Measurements from ENCODE around the gene AQP3. TPM values are rescaled to one million over a fixed set of nuclear protein-coding genes. Genes with fewer than 3 reads are reported as not detected.

The AQP3 gene
- total RNA-seq, 2 experiments from 2014 or later, result 7.2 to 8.1 TPM

DNA sequence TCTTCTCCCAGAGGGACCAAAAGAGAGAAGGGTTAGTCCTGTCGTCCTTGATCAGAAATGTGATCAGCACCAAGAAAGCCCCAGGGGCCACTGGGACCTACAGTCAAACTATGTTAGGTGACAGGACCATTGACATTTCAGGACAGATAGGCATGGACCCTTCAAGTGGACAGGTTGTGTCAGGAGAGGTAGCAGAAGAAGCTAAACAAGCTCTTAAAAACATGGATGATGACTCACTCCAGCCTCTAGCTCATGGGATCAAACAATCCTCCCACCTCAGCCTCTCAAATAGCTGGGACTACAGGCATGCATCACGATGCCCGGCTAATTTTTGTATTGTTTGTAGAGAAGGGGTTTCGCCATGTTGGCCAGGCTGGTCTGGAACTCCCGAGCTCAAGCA, 2.3 kb upstream of the AQP3 start:
- Mint-ChIP-seq H3K27me3 (ENCODE audit: low read depth) (no peaks in the 10 kb centered on the region), H3K4me1 (ENCODE audit: low read depth) (peaks cover 73% of the 10 kb centered on the region), H3K9me3 (no peaks in the 10 kb centered on the region), H3K36me3 (ENCODE audit: low read depth) (no peaks in the 10 kb centered on the region), H3K4me3 (no peak overlapping the region), H3K27ac (no peak overlapping the region)
- DNase-seq, result no peak
- intact Hi-C loops (cut with micrococcal nuclease), result loop anchor here (5.0 to 10.0 kb wide), 2 partner anchors 728 to 895 kb away; partner anchors contain the start of genes SMIM27, TOPORS and UBAP1
- CTCF ChIA-PET, result interaction anchor here (0.6 to 8.6 kb wide), 7 partner anchors 16 to 69 kb away, joined by 3 to 159 read pairs (median 5); partner anchors contain the start of gene NOL6

- Mint-ChIP-seq H3K4me1 (ENCODE audit: low read depth) (peaks cover 60% of the 10 kb centered on the region), H3K9me3 (no peaks in the 10 kb centered on the region), H3K4me3 (peak overlapping the region; percentile 86), H3K27me3 (ENCODE audit: low read depth) (no peaks in the 10 kb centered on the region), H3K27ac (peak overlapping the region; percentile 78), H3K36me3 (ENCODE audit: low read depth) (no peaks in the 10 kb centered on the region)
- CTCF ChIA-PET, result interaction anchor here (0.5 to 8.6 kb wide), 17 partner anchors 8 to 361 kb away, joined by 3 to 159 read pairs (median 6); partner anchors contain the start of genes AQP7 and NOL6
- intact Hi-C loops (cut with micrococcal nuclease), result loop anchor here (1.0 to 5.0 kb wide), 9 partner anchors 10 to 729 kb away; partner anchors contain the start of genes DNAJA1 and UBAP1
- DNase-seq, result peak; percentile 42
Measured at GRCh38 chr9:33447799-33448553, 583 bp upstream of the AQP3 start.

DNA sequence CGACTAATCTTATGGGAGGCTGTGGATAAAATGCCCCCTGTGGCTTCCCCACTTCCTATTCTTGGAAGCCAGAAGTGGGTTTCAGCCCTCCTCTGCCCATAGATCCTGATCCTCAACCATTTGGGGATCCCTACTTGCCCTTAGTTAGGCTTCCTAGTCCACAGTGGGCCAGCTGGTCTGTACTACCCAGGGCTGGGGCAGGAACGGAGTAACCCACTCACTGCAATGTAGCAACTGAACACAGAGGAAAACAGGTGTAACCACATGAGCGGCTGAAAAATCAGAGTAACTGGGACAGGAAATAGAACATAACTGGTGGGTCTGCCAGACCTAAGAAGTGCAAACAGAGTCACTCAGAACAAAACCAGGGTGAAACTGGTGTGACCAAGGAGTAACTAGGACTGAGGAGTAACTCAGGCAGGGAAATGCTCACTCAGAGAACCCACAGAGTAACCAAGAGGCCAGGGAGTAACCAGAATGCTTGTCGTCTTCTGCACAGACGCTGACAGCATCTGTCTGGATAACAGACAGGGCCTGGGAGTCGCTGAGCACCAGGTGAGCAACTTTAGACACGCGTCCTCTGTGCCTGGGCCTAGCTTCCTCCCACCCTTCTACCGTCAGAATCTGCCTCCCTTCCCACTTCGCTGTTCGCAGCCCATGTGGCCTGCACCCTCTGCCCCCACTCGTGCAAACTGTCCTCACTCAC, 1.0 kb downstream of the AQP3 start:
- intact Hi-C loops (cut with micrococcal nuclease), result loop anchor here (1.0 to 5.0 kb wide), 10 partner anchors 8 to 731 kb away; partner anchors contain the start of genes BAG1, DNAJA1, NFX1 and UBAP1
- CTCF ChIA-PET, result interaction anchor here (0.8 to 8.6 kb wide), 13 partner anchors 8 to 402 kb away, joined by 3 to 159 read pairs (median 8); partner anchors contain the start of genes AQP7 and NOL6
- no peaks in the 10 kb centered on the region for H3K9me3 Mint-ChIP-seq
- peak overlapping the region; percentile 91 for H3K27ac Mint-ChIP-seq
- no peaks in the 10 kb centered on the region for H3K36me3 Mint-ChIP-seq (ENCODE audit: low read depth)
- peak; percentile 82 for DNase-seq
- peak overlapping the region; percentile 86 for H3K4me3 Mint-ChIP-seq
- H3K4me1 Mint-ChIP-seq (ENCODE audit: low read depth), result peaks cover 50% of the 10 kb centered on the region
- no peaks in the 10 kb centered on the region for H3K27me3 Mint-ChIP-seq (ENCODE audit: low read depth)

GRCh38 chr9:33445389-33446239, 1.8 kb downstream of the AQP3 start:
- DNase-seq, result peak; percentile 23
- CTCF ChIA-PET, result interaction anchor here (0.7 to 8.6 kb wide), 6 partner anchors 10 to 71 kb away, joined by 3 to 159 read pairs (median 6); no protein-coding TSS in a partner anchor
- peaks cover 46% of the 10 kb centered on the region for H3K4me1 Mint-ChIP-seq (ENCODE audit: low read depth)
- H3K27me3 Mint-ChIP-seq (ENCODE audit: low read depth), result no peaks in the 10 kb centered on the region
- H3K4me3 Mint-ChIP-seq, result no peak overlapping the region
- no peaks in the 10 kb centered on the region for H3K9me3 Mint-ChIP-seq
- intact Hi-C loops (cut with micrococcal nuclease), result loop anchor here (1.0 to 5.0 kb wide), 10 partner anchors 9 to 732 kb away; partner anchors contain the start of genes BAG1, DNAJA1, NFX1 and UBAP1
- peak overlapping the region; percentile 91 for H3K27ac Mint-ChIP-seq
- H3K36me3 Mint-ChIP-seq (ENCODE audit: low read depth), result no peaks in the 10 kb centered on the region

GRCh38 chr9:33443464-33444154, 3.8 kb downstream of the AQP3 start:
- H3K27ac Mint-ChIP-seq, result no peak overlapping the region
- intact Hi-C loops (cut with micrococcal nuclease), result no loop called here
- peaks cover 39% of the 10 kb centered on the region for H3K4me1 Mint-ChIP-seq (ENCODE audit: low read depth)
- no peaks in the 10 kb centered on the region for H3K9me3 Mint-ChIP-seq
- H3K27me3 Mint-ChIP-seq (ENCODE audit: low read depth), result no peaks in the 10 kb centered on the region
- no peak overlapping the region for H3K4me3 Mint-ChIP-seq
- H3K36me3 Mint-ChIP-seq (ENCODE audit: low read depth), result no peaks in the 10 kb centered on the region
- DNase-seq, result no peak
- CTCF ChIA-PET, result interaction anchor here (0.6 to 2.2 kb wide), 5 partner anchors 9 to 69 kb away, joined by 3 to 9 read pairs (median 6); no protein-coding TSS in a partner anchor

DNA sequence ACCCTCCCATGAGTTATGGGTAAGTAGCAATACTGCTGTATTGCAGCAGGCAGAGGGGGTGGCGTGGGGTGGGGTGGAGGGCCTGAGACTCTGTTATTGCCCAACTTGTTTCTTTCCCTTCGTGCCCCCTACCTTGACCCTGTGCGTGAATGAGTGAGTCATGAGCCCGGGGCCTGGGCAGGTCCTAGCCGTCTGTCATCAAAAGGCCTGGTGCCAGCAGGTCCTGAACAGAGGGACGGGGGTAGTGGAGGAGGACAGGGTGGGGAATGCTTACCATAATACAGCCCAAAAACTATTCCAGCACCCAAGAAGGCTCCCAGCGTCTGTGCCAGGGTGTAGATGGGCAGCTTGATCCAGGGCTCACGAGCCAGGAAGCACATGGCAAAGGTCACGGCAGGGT, 4.3 kb downstream of the AQP3 start:
- Mint-ChIP-seq H3K9me3 (no peaks in the 10 kb centered on the region), H3K27me3 (ENCODE audit: low read depth) (no peaks in the 10 kb centered on the region), H3K4me1 (ENCODE audit: low read depth) (peaks cover 33% of the 10 kb centered on the region), H3K27ac (no peak overlapping the region), H3K36me3 (ENCODE audit: low read depth) (no peaks in the 10 kb centered on the region), H3K4me3 (no peak overlapping the region)
- no peak for DNase-seq
- CTCF ChIA-PET, result interaction anchor here (0.6 to 2.2 kb wide), 3 partner anchors 10 to 40 kb away, joined by 5 to 9 read pairs (median 6); no protein-coding TSS in a partner anchor
- intact Hi-C loops (cut with micrococcal nuclease), result no loop called here

GRCh38 chr9:33442125-33442524, 5.3 kb downstream of the AQP3 start:
- H3K27ac Mint-ChIP-seq, result no peak overlapping the region
- no peak overlapping the region for H3K4me3 Mint-ChIP-seq
- H3K36me3 Mint-ChIP-seq (ENCODE audit: low read depth), result no peaks in the 10 kb centered on the region
- H3K4me1 Mint-ChIP-seq (ENCODE audit: low read depth), result peaks cover 31% of the 10 kb centered on the region
- H3K27me3 Mint-ChIP-seq (ENCODE audit: low read depth), result no peaks in the 10 kb centered on the region
- CTCF ChIA-PET, result interaction anchor here (1.0 to 1.4 kb wide), 3 partner anchors 9 to 26 kb away, joined by 3 to 6 read pairs (median 5); no protein-coding TSS in a partner anchor
- no peak for DNase-seq
- intact Hi-C loops (cut with micrococcal nuclease), result no loop called here
- H3K9me3 Mint-ChIP-seq, result no peaks in the 10 kb centered on the region

DNA sequence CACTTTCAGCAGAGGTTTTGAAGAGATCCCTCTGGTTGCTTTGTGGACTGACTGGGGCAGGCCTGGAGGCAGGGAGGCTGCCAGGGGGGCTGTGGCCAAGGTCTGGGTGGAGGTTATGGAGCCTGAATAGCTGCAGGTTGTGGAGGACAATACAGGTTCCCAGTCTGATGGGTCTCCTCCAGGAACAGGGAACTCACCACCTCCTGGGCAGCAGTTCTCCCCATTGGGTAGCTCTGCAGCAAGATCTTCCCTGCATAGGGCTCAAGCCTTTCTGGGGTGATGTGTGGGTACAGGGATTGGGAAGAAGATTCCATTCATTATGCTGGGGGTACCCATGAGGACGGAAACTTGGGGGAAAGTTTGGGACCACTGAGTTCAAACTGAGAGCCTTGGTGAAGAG, 6.8 kb downstream of the AQP3 start:
- peaks cover 16% of the 10 kb centered on the region for H3K4me1 Mint-ChIP-seq (ENCODE audit: low read depth)

DNA sequence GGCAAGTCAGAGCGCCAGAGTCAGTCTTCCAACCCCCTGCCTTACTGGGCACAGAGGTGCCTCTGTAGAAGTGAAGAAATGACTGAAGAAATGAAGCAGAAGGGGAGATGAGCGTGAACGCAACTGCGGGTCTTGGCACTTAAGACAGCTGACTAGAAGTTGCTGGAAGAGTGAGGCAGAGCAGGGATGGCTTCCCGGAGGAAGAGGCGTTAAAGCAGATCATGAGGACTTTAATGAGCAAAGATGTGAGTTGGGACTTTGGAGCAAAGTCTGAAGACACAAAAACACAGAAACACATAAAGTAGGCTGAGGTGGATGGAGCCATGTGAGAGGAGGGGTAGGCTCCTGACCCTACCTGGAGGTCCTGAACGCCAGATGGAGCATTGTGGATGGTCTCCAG, 7.2 kb downstream of the AQP3 start:
- Mint-ChIP-seq H3K36me3 (ENCODE audit: low read depth) (no peaks in the 10 kb centered on the region), H3K27ac (no peak overlapping the region), H3K4me3 (no peak overlapping the region), H3K27me3 (ENCODE audit: low read depth) (no peaks in the 10 kb centered on the region), H3K9me3 (no peaks in the 10 kb centered on the region), H3K4me1 (ENCODE audit: low read depth) (peaks cover 12% of the 10 kb centered on the region)
- DNase-seq, result no peak
- CTCF ChIA-PET, result interaction anchor here (0.8 to 1.7 kb wide), 4 partner anchors 13 to 65 kb away, joined by 3 to 6 read pairs (median 4); no protein-coding TSS in a partner anchor
- intact Hi-C loops (cut with micrococcal nuclease), result no loop called here

More for the DNA sequence above, 6.8 kb downstream of the AQP3 start:
- intact Hi-C loops (cut with micrococcal nuclease), result no loop called here
- Mint-ChIP-seq H3K9me3 (no peaks in the 10 kb centered on the region), H3K4me3 (no peak overlapping the region), H3K36me3 (ENCODE audit: low read depth) (no peaks in the 10 kb centered on the region), H3K27me3 (ENCODE audit: low read depth) (no peaks in the 10 kb centered on the region), H3K27ac (no peak overlapping the region)
- no peak for DNase-seq
- CTCF ChIA-PET, result interaction anchor here (0.8 to 1.7 kb wide), 3 partner anchors 13 to 66 kb away, joined by 3 to 6 read pairs (median 3); no protein-coding TSS in a partner anchor

GRCh38 chr9:33439731-33440130, 7.7 kb downstream of the AQP3 start:
- H3K4me1 Mint-ChIP-seq (ENCODE audit: low read depth), result peaks cover 9% of the 10 kb centered on the region
- intact Hi-C loops (cut with micrococcal nuclease), result no loop called here
- H3K36me3 Mint-ChIP-seq (ENCODE audit: low read depth), result no peaks in the 10 kb centered on the region
- H3K4me3 Mint-ChIP-seq, result no peak overlapping the region
- H3K27ac Mint-ChIP-seq, result no peak overlapping the region
- CTCF ChIA-PET, result interaction anchor here (0.8 to 1.7 kb wide), 4 partner anchors 14 to 65 kb away, joined by 3 to 6 read pairs (median 4); no protein-coding TSS in a partner anchor
- H3K9me3 Mint-ChIP-seq, result no peaks in the 10 kb centered on the region
- H3K27me3 Mint-ChIP-seq (ENCODE audit: low read depth), result no peaks in the 10 kb centered on the region
- no peak for DNase-seq
